CD8-positive, alpha-beta memory T cell (primary cell): ENCODE measurements around the gene SLC12A7. TPM values are rescaled to one million over a fixed set of nuclear protein-coding genes. Genes with fewer than 3 reads are reported as not detected.

Experiments
- CTCF ChIA-PET: fragments of 350-600 bp; sonication (Branson Sonifier 250); formaldehyde crosslinking; loops from one replicate; lab custom pipeline; 2021; ENCODE audit warnings: antibody characterized with exemption; lab: Charles Lee
- POLR2A ChIA-PET: fragments of 350-600 bp; sonication (Branson Sonifier 250); formaldehyde crosslinking; loops from one replicate; lab custom pipeline; 2021; ENCODE audit warnings: antibody characterized with exemption; lab: Charles Lee
- DNase-seq, 5 donors: peaks; one replicate each; pipeline versions ENCODE4 v3.0.0 to v3.0.0-alpha.2; 2020 to 2022; ENCODE audit warnings: mixed read lengths in 1 of 5
- H3K27ac ChIP-seq: one replicate; pipeline ENCODE4 v1.7.0; 2013; ENCODE audit warnings: low read depth, mild to moderate bottlenecking, low read length, moderate library complexity
- H3K27me3 ChIP-seq: 2 replicates; pipeline ENCODE4 v1.7.0; 2013; ENCODE audit warnings: low read length, mild to moderate bottlenecking; ENCODE audit not compliant: insufficient read depth, poor library complexity, severe bottlenecking
- H3K36me3 ChIP-seq: 2 replicates; pipeline ENCODE4 v1.7.0; 2013; ENCODE audit warnings: mild to moderate bottlenecking, low read length, moderate library complexity; ENCODE audit not compliant: insufficient read depth
- H3K4me1 ChIP-seq: 2 replicates; pipeline ENCODE4 v1.7.0; 2013; ENCODE audit warnings: mild to moderate bottlenecking, low read length, moderate library complexity; ENCODE audit not compliant: insufficient read depth
- H3K4me3 ChIP-seq: 2 replicates; pipeline ENCODE4 v1.7.0; 2013; ENCODE audit warnings: mild to moderate bottlenecking, low read length
- H3K9me3 ChIP-seq: 2 replicates; pipeline ENCODE4 v1.7.0; 2013; ENCODE audit warnings: mild to moderate bottlenecking, low read length
- H3K27ac Mint-ChIP-seq, 8 donors: one replicate each; pipeline ENCODE4 v1.8.0; 2020 to 2021; ENCODE audit warnings: mixed read lengths in 8 of 8, mild to moderate bottlenecking in 6 of 8, inconsistent platforms in 3 of 8, moderate library complexity in 3 of 8
- H3K27me3 Mint-ChIP-seq, 2 donors: one replicate each; pipeline ENCODE4 v1.8.0; 2020 to 2021; ENCODE audit warnings: mixed read lengths in 2 of 2, mild to moderate bottlenecking in 1 of 2, moderate library complexity in 1 of 2
- H3K36me3 Mint-ChIP-seq, 3 donors: one replicate each; pipeline ENCODE4 v1.8.0; 2020 to 2021; ENCODE audit warnings: mixed read lengths in 3 of 3, inconsistent platforms in 1 of 3, mild to moderate bottlenecking in 1 of 3
- H3K4me1 Mint-ChIP-seq, 3 donors: one replicate each; pipeline ENCODE4 v1.8.0; 2020 to 2021; ENCODE audit warnings: mixed read lengths in 3 of 3, inconsistent platforms in 1 of 3, mild to moderate bottlenecking in 1 of 3
- H3K4me3 Mint-ChIP-seq, 7 donors: one replicate each; pipeline ENCODE4 v1.8.0; 2020 to 2021; ENCODE audit warnings: mixed read lengths in 7 of 7, mild to moderate bottlenecking in 6 of 7, moderate library complexity in 4 of 7, inconsistent platforms in 2 of 7
- H3K9me3 Mint-ChIP-seq, 5 donors: one replicate each; pipeline ENCODE4 v1.8.0; 2020 to 2022; ENCODE audit warnings: mixed read lengths in 5 of 5, mild to moderate bottlenecking in 3 of 5, moderate library complexity in 2 of 5, inconsistent platforms in 1 of 5
- polyA plus RNA-seq: library from polyadenylated mRNA; unstranded; fragments of 300-500 nt; fragmentation: Illumina TruSeq; gene quantifications from one replicate; pipeline ENCODE4 v1.2.3, GENCODE V29; 2021
- total RNA-seq, 2 experiments: library from RNA; stranded (reverse); gene quantifications; one replicate each; pipeline ENCODE4 v1.2.3, GENCODE V29; 2021

Gene SLC12A7
- total and polyA plus RNA-seq, 3 experiments from 2014 or later: 4.9 to 20.0 (median 6.6) TPM

DNA sequence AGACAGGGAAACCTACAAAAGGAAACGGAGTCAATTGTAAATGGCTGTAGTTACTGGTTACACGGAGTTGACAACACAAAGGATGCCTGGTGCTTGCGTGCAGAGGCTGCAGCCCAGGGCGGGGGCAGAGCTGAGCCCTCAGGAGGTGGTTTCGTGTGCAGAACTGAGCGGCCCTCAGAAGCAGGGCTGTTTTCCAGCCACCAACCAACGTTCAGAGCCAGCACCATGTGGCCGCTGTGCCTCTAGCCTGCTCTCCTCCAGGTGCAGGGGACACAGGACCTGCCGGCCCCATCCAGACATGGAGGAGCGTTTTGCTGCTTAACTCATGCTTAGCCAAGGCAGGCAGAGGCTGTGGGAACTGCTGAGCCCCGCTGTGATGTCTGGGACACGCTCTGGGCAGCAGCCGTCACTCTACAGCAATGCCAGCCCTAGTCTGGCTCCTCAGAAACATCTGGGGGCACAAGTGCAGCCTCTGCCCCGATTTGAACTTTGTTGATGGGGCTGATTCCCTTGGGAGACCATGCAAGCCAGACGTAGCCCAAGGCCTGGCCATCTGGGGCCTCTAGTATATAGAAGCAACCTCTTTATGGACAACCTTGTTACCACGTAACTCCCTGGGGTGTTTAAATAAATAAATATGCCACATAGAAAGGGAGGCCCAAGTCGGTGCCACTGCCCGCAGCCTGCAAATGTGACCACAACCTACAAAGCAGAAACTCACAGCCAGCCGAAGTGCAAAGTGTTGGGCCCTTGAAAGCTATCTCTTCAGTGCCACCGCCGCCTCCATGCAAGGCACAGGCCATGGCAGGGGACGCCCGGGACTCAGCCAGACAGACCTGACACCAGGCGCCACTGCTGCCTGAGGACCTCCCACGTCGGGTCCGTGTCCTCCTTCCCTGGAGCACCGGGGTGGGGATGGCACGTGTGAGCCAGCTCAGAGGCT, 61.2 kb downstream of the SLC12A7 start:
- no peak overlapping the region for H3K27ac ChIP-seq
- no peaks in the 10 kb centered on the region for H3K36me3 ChIP-seq
- no peaks in the 10 kb centered on the region for H3K4me1 ChIP-seq
- no peaks in the 10 kb centered on the region for H3K27me3 Mint-ChIP-seq
- no peak overlapping the region for H3K27ac Mint-ChIP-seq
- H3K9me3 Mint-ChIP-seq: peaks cover 0 to 2% (median 0%) of the 10 kb centered on the region in 5 donors
- no peak overlapping the region for H3K4me3 Mint-ChIP-seq
- DNase-seq: no peak
- no peaks in the 10 kb centered on the region for H3K27me3 ChIP-seq
- H3K9me3 ChIP-seq: no peaks in the 10 kb centered on the region
- POLR2A ChIA-PET: no interaction called here
- peaks cover 0 to 10% (median 0%) of the 10 kb centered on the region in 3 donors for H3K36me3 Mint-ChIP-seq
- CTCF ChIA-PET: no interaction called here
- peaks cover 0 to 15% (median 0%) of the 10 kb centered on the region in 3 donors for H3K4me1 Mint-ChIP-seq
- H3K4me3 ChIP-seq: no peak overlapping the region

DNA sequence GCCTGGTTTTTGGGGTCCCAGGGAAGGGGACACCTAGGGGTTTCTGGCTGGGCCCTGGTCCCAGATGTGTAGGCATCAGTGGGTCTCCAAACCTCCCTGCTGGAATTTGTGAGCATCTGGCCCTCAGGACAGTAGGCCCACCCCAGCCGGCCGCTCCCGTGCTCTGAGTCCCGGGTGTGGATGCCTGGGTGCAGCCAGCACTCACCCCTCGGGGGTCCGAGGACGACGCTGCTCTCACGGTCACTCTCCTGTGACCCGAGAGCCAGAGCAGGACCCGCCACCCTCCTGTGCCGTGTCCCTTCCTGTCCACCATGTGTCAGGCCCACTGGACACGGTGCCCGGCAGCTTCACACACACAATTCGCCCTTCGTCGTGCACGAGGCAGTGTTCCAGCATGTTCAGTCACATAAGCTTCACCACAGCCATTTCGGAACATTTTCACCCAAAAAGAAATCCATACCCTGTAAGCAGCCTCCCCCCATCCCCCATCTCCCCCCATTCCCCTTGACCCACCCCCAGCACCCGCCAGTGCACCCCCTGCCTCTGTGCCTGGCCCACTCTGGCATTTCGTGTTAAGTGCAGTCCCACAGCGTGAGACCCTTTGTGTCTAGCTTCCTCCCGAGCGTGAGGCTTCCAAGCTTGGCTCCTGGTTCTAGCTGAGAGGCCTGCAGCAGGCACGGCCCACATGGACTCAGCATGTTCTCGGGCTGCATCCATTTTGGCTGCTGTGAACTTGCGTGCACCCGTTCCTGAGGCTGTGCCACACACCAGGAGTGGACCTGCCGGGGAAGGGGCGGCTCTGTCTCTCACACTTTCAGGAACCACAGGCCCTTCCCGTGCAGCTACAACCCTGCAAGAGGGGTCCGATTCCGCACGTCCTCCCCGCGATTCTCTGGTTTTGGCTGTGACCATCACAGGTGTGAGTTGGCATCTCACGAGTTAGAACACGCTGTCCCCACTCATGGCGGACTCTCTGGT, 62.7 kb downstream of the SLC12A7 start:
- Mint-ChIP-seq H3K4me3 (no peak overlapping the region), H3K4me1 (peaks cover 0 to 15% (median 4%) of the 10 kb centered on the region in 3 donors), H3K27me3 (no peaks in the 10 kb centered on the region), H3K27ac (peak overlapping the region in 1 of 8 donors; percentile 37), H3K36me3 (peaks cover 0 to 5% (median 0%) of the 10 kb centered on the region in 3 donors), H3K9me3 (peaks cover 0 to 4% (median 0%) of the 10 kb centered on the region in 5 donors)
- CTCF ChIA-PET: no interaction called here
- peak in 1 of 5 donors; percentile 30 for DNase-seq
- no peak overlapping the region for H3K27ac ChIP-seq
- POLR2A ChIA-PET: no interaction called here
- no peaks in the 10 kb centered on the region for H3K9me3 ChIP-seq
- H3K4me3 ChIP-seq: no peak overlapping the region
- no peaks in the 10 kb centered on the region for H3K36me3 ChIP-seq
- no peaks in the 10 kb centered on the region for H3K27me3 ChIP-seq
- H3K4me1 ChIP-seq: no peaks in the 10 kb centered on the region

DNA sequence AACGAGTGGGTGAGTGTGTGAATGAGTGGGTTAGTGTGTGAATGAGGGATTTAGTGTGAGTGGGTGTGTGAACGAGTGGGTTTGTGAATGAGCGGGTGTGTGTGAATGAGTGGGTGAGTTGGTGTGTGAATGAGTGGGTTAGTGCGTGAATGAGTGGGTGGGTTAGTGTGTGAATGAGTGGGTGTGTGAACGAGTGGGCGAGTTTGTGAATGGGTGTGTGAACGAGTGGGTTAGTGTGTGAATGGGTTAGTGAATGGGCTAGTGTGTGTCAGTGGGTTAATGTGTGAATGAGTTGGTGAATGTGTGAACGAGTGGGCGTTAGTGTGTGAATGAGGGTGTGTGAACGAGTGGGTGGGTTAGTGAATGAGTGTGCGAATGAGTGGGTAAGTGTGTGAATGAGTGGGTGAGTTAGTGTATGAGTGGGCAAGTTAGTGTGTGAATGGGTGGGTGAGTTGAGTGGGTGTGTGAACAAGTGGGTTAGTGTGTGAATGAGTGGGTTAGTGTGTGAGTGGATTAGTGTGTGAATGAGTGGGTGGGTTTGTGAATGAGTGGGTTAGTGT, 63.6 kb downstream of the SLC12A7 start:
- H3K9me3 Mint-ChIP-seq: peaks cover 0 to 4% (median 0%) of the 10 kb centered on the region in 5 donors
- H3K27ac Mint-ChIP-seq: peak overlapping the region in 3 of 8 donors; percentile 26 to 92 (median 32)
- H3K4me3 ChIP-seq: no peak overlapping the region
- no peak overlapping the region for H3K4me3 Mint-ChIP-seq
- H3K36me3 ChIP-seq: no peaks in the 10 kb centered on the region
- no peak overlapping the region for H3K27ac ChIP-seq
- POLR2A ChIA-PET: no interaction called here
- peaks cover 0 to 5% (median 0%) of the 10 kb centered on the region in 3 donors for H3K36me3 Mint-ChIP-seq
- no peaks in the 10 kb centered on the region for H3K27me3 ChIP-seq
- no peaks in the 10 kb centered on the region for H3K9me3 ChIP-seq
- H3K4me1 ChIP-seq: no peaks in the 10 kb centered on the region
- H3K27me3 Mint-ChIP-seq: no peaks in the 10 kb centered on the region
- peak in 1 of 5 donors; percentile 8 for DNase-seq
- CTCF ChIA-PET: no interaction called here
- H3K4me1 Mint-ChIP-seq: peaks cover 0 to 15% (median 4%) of the 10 kb centered on the region in 3 donors

DNA sequence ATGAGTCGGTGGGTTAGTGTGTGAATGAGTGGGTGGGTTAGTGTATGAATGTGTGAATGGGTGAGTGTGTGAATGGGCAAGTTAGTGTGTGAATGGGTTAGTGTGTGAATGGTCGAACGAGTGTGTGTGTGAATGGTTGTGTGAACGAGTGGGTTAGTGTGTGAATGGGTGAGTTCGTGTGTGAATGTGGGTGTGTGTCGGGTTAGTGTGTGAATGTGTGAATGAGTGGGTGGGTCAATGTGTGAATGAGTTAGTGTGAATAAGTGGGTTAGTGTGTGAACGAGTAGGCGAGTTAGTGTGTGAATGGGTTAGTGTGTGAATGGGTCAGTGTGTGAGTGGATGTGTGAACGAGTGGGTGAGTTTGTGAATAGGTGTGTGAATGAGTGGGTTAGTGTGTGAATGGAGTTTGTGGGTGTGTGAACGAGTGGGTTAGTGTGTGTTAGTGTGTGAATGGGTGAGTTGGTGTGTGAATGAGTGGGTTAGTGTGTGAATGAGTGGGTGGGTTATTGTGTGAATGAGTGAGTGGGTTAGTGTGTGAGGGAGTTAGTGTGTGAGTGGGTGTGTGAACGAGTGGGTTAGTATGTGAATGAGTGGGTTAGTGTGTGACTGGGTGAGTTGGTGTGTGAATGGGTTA, 64.4 kb downstream of the SLC12A7 start:
- ChIA-PET CTCF (no interaction called here), POLR2A (no interaction called here)
- Mint-ChIP-seq H3K27ac (peak overlapping the region in 1 of 8 donors; percentile 18), H3K36me3 (peaks cover 0 to 5% (median 0%) of the 10 kb centered on the region in 3 donors), H3K9me3 (peaks cover 0 to 4% (median 0%) of the 10 kb centered on the region in 5 donors), H3K4me3 (no peak overlapping the region), H3K27me3 (no peaks in the 10 kb centered on the region), H3K4me1 (peaks cover 0 to 15% (median 4%) of the 10 kb centered on the region in 3 donors)
- H3K9me3 ChIP-seq: no peaks in the 10 kb centered on the region
- H3K4me3 ChIP-seq: no peak overlapping the region
- H3K4me1 ChIP-seq: no peaks in the 10 kb centered on the region
- no peak overlapping the region for H3K27ac ChIP-seq
- H3K36me3 ChIP-seq: no peaks in the 10 kb centered on the region
- DNase-seq: peak in 1 of 5 donors; percentile 9
- H3K27me3 ChIP-seq: no peaks in the 10 kb centered on the region

DNA sequence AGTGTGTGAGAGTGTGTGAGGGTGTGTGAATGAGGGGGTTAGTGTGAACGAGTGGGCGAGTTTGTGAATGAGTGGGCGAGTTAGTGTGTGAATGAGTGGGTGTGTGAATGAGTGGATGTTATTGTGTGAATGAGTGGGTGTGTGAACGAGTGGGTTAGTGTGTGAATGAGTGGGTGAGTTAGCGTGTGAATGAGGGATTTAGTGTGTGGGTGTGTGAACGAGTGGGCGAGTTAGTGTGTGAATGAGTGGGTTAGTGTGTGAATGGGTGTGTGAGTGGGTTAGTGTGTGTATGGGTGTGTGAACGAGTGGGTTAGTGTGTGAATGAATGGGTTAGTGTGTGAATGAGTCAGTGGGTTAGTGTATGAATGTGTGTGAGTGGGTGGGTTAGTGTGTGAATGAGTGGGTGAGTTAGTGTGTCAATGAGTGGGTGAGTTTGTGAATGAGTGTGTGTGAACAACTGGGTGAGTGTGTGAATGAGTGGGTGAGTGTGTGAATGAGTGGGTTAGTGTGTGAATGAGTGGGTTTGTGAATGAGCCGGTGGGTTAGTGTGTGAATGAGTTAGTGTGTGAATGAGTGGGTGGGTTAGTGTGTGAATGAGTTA, 65.8 kb downstream of the SLC12A7 start:
- no peaks in the 10 kb centered on the region for H3K4me1 ChIP-seq
- Mint-ChIP-seq H3K4me1 (peaks cover 0 to 15% (median 4%) of the 10 kb centered on the region in 3 donors), H3K27me3 (no peaks in the 10 kb centered on the region), H3K36me3 (no peaks in the 10 kb centered on the region), H3K9me3 (peaks cover 0 to 4% (median 0%) of the 10 kb centered on the region in 5 donors), H3K27ac (peak overlapping the region in 1 of 8 donors; percentile 97), H3K4me3 (no peak overlapping the region)
- ChIA-PET CTCF (no interaction called here), POLR2A (no interaction called here)
- H3K9me3 ChIP-seq: no peaks in the 10 kb centered on the region
- no peaks in the 10 kb centered on the region for H3K27me3 ChIP-seq
- H3K36me3 ChIP-seq: no peaks in the 10 kb centered on the region
- H3K4me3 ChIP-seq: no peak overlapping the region
- peak in 1 of 5 donors; percentile 8 for DNase-seq
- H3K27ac ChIP-seq: no peak overlapping the region

DNA sequence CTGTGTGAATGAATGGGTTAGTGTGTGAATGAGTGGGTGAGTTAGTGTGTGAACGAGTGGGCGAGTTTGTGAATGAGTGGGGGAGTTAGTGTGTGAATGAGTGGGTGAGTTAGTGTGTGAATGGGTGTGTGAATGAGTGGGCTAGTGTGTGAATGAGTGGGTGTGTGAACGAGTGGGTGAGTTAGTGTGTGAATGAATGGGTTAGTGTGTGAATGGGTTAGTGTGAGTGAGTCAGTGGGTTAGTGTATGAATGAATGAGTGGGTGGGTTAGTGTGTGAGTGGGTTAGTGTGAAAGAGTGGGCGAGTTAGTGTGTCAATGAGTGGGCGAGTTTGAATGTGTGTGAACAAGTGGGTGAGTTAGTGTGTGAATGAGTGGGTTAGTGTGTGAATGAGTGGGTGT, 67.7 kb downstream of the SLC12A7 start:
- no peaks in the 10 kb centered on the region for H3K27me3 Mint-ChIP-seq
- CTCF ChIA-PET: no interaction called here
- Histone ChIP-seq H3K9me3 (no peaks in the 10 kb centered on the region), H3K27ac (no peak overlapping the region), H3K36me3 (no peaks in the 10 kb centered on the region), H3K4me1 (no peaks in the 10 kb centered on the region), H3K4me3 (no peak overlapping the region), H3K27me3 (no peaks in the 10 kb centered on the region)
- H3K4me3 Mint-ChIP-seq: no peak overlapping the region
- no peak for DNase-seq
- H3K36me3 Mint-ChIP-seq: no peaks in the 10 kb centered on the region
- H3K27ac Mint-ChIP-seq: no peak overlapping the region
- H3K4me1 Mint-ChIP-seq: peaks cover 0 to 15% (median 4%) of the 10 kb centered on the region in 3 donors
- H3K9me3 Mint-ChIP-seq: peaks cover 0 to 4% (median 0%) of the 10 kb centered on the region in 5 donors
- POLR2A ChIA-PET: no interaction called here

DNA sequence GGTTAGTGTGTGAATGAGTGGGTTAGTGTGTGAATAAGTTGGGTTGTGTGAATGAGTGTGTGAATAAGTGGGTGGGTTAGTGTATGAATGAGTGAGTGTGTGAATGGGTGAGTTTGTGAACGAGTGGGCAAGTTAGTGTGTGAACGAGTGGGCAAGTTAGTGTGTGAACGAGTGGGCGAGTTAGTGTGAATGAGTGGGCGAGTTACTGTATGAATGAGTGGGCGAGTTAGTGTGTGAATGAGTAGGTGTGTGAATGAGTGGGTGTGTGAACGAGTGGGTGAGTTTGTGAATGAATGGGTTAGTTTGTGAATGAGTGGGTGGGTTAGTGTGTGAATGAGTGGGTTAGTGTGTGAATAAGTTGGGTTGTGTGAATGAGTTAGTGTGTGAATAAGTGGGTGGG, 68.5 kb downstream of the SLC12A7 start:
- CTCF ChIA-PET: no interaction called here
- H3K36me3 Mint-ChIP-seq: no peaks in the 10 kb centered on the region
- Histone ChIP-seq H3K27me3 (no peaks in the 10 kb centered on the region), H3K4me1 (no peaks in the 10 kb centered on the region), H3K4me3 (no peak overlapping the region), H3K36me3 (no peaks in the 10 kb centered on the region), H3K9me3 (no peaks in the 10 kb centered on the region), H3K27ac (no peak overlapping the region)
- POLR2A ChIA-PET: no interaction called here
- no peak overlapping the region for H3K4me3 Mint-ChIP-seq
- H3K27me3 Mint-ChIP-seq: no peaks in the 10 kb centered on the region
- DNase-seq: no peak
- H3K4me1 Mint-ChIP-seq: peaks cover 0 to 14% (median 4%) of the 10 kb centered on the region in 3 donors
- H3K27ac Mint-ChIP-seq: peak overlapping the region in 1 of 8 donors; percentile 48
- peaks cover 0 to 4% (median 0%) of the 10 kb centered on the region in 5 donors for H3K9me3 Mint-ChIP-seq
